Trophoblast cell (in vitro differentiated cells and primary cell): ENCODE results near the gene SRPK2.

Experiments used
- DNase-seq, 2 donors: peaks; one replicate each; pipeline ENCODE4 v3.0.0-alpha.2; 2016
- H2AFZ ChIP-seq: 2 replicates; pipeline ENCODE4 v1.6.1; 2013; ENCODE audit warnings: low read length, moderate library complexity, mild to moderate bottlenecking; ENCODE audit not compliant: insufficient read depth, poor library complexity
- H2AK5ac ChIP-seq: 2 replicates; pipeline ENCODE4 v1.6.1; 2013; ENCODE audit warnings: mild to moderate bottlenecking, low read length
- H2BK120ac ChIP-seq: 2 replicates; pipeline ENCODE4 v1.6.1; 2013; ENCODE audit warnings: low read length, mild to moderate bottlenecking, moderate library complexity; ENCODE audit not compliant: insufficient read depth, poor library complexity
- H2BK12ac ChIP-seq: 2 replicates; pipeline ENCODE4 v1.6.1; 2013; ENCODE audit warnings: mild to moderate bottlenecking, low read length, moderate library complexity
- H2BK5ac ChIP-seq: 2 replicates; pipeline ENCODE4 v1.6.1; 2013; ENCODE audit warnings: low read length, low read depth, moderate library complexity, mild to moderate bottlenecking; ENCODE audit not compliant: poor library complexity
- H3K14ac ChIP-seq: 2 replicates; pipeline ENCODE4 v1.6.1; 2013; ENCODE audit warnings: mild to moderate bottlenecking, low read length
- H3K18ac ChIP-seq: 2 replicates; pipeline ENCODE4 v1.6.1; 2013; ENCODE audit warnings: mild to moderate bottlenecking, low read length
- H3K23ac ChIP-seq: 2 replicates; pipeline ENCODE4 v1.6.1; 2013; ENCODE audit warnings: low read length
- H3K27ac ChIP-seq: 2 replicates; pipeline ENCODE4 v1.5.1; 2013; ENCODE audit warnings: low read depth, mild to moderate bottlenecking, inconsistent platforms, low read length, moderate library complexity
- H3K27me3 ChIP-seq: 2 replicates; pipeline ENCODE4 v1.6.1; 2013; ENCODE audit warnings: inconsistent platforms, mild to moderate bottlenecking, low read length, moderate library complexity; ENCODE audit not compliant: insufficient read depth
- H3K36me3 ChIP-seq, 2 experiments: 1 replicate in 1 of 2; 2 replicates in 1 of 2; pipeline ENCODE4 v1.6.1; 2013; ENCODE audit warnings: low read length in 2 of 2, mild to moderate bottlenecking in 2 of 2, moderate library complexity in 1 of 2; ENCODE audit not compliant: insufficient read depth in 2 of 2, control insufficient read depth in 1 of 2
- H3K4ac ChIP-seq: 2 replicates; pipeline ENCODE4 v1.6.1; 2013; ENCODE audit warnings: low read depth, mild to moderate bottlenecking, low read length, moderate library complexity
- H3K4me1 ChIP-seq, 2 experiments: 1 replicate in 1 of 2; 2 replicates in 1 of 2; pipeline ENCODE4 v1.6.1; 2013; ENCODE audit warnings: low read length in 2 of 2, mild to moderate bottlenecking in 2 of 2, moderate library complexity in 1 of 2; ENCODE audit not compliant: insufficient read depth in 2 of 2, control insufficient read depth in 1 of 2
- H3K4me2 ChIP-seq: 2 replicates; pipeline ENCODE4 v1.6.1; 2013; ENCODE audit warnings: inconsistent platforms, mild to moderate bottlenecking, low read length, moderate library complexity
- H3K4me3 ChIP-seq: 2 replicates; pipeline ENCODE4 v1.5.1; 2013; ENCODE audit warnings: mild to moderate bottlenecking, low read depth, low read length, inconsistent platforms
- H3K79me1 ChIP-seq: one replicate; pipeline ENCODE4 v1.6.1; 2013; ENCODE audit warnings: low read length
- H3K79me2 ChIP-seq: 2 replicates; pipeline ENCODE4 v1.6.1; 2013; ENCODE audit warnings: low read length, mild to moderate bottlenecking; ENCODE audit not compliant: control insufficient read depth, insufficient read depth, poor library complexity
- H3K9ac ChIP-seq: 2 replicates; pipeline ENCODE4 v1.6.1; 2013; ENCODE audit warnings: mild to moderate bottlenecking, low read length
- H3K9me3 ChIP-seq: 2 replicates; pipeline ENCODE4 v1.6.1; 2013; ENCODE audit warnings: low read depth, mild to moderate bottlenecking, control low read depth, inconsistent platforms, low read length; ENCODE audit not compliant: insufficient read depth
- H4K12ac ChIP-seq: 2 replicates; pipeline ENCODE4 v1.6.1; 2013; ENCODE audit warnings: low read depth, mild to moderate bottlenecking, low read length, moderate library complexity
- H4K8ac ChIP-seq: 2 replicates; pipeline ENCODE4 v1.6.1; 2013; ENCODE audit warnings: low read depth, mild to moderate bottlenecking, low read length, moderate library complexity
- H4K91ac ChIP-seq: one replicate; pipeline ENCODE4 v1.6.1; 2013; ENCODE audit warnings: low read depth, mild to moderate bottlenecking, low read length, moderate library complexity
- WGBS: extraction: QIAGEN DNeasy Blood & Tissue Kit; methylation state at CpG from one replicate; pipeline ENCODE4 v1.1.7; 2013; ENCODE audit warnings: missing lambda C conversion rate; ENCODE audit not compliant: insufficient read length, insufficient coverage; ENCODE audit errors: extremely low coverage; 5-methylcytosine and 5-hydroxymethylcytosine counted together

The SRPK2 gene

GRCh38 chr7:105298439-105298894 lies 90.3 kb downstream of the SRPK2 start:
- no peak overlapping the region for H4K8ac ChIP-seq
- no peak overlapping the region for H4K12ac ChIP-seq
- H2BK5ac ChIP-seq, result no peak overlapping the region
- no peaks in the 10 kb centered on the region for H3K9me3 ChIP-seq
- no peak overlapping the region for H4K91ac ChIP-seq
- H3K79me2 ChIP-seq, result no peaks in the 10 kb centered on the region
- H2BK12ac ChIP-seq, result no peak overlapping the region
- H3K27ac ChIP-seq, result no peak overlapping the region
- no peak for DNase-seq
- H2AK5ac ChIP-seq, result no peak overlapping the region
- no peak overlapping the region for H3K14ac ChIP-seq
- WGBS, result no CpG with 5 or more reads among the region's 4 CpGs
- no peak overlapping the region for H3K4me2 ChIP-seq
- H2AFZ ChIP-seq, result no peak overlapping the region
- no peak overlapping the region for H3K23ac ChIP-seq
- no peak overlapping the region for H3K9ac ChIP-seq
- no peak overlapping the region for H2BK120ac ChIP-seq
- no peaks in the 10 kb centered on the region for H3K4me1 ChIP-seq
- H3K4ac ChIP-seq, result no peak overlapping the region
- H3K36me3 ChIP-seq, result no peaks in the 10 kb centered on the region
- no peak overlapping the region for H3K18ac ChIP-seq
- no peak overlapping the region for H3K4me3 ChIP-seq
- no peaks in the 10 kb centered on the region for H3K27me3 ChIP-seq
- H3K79me1 ChIP-seq, result no peaks in the 10 kb centered on the region

- Histone ChIP-seq H4K12ac (no peak overlapping the region), H3K4me2 (no peak overlapping the region), H3K27ac (no peak overlapping the region), H2BK5ac (no peak overlapping the region), H2BK12ac (no peak overlapping the region), H2AK5ac (no peak overlapping the region), H3K79me2 (no peaks in the 10 kb centered on the region), H3K18ac (no peak overlapping the region), H3K36me3 (no peaks in the 10 kb centered on the region), H3K4me1 (no peaks in the 10 kb centered on the region), H3K9me3 (no peaks in the 10 kb centered on the region), H4K91ac (no peak overlapping the region), H3K79me1 (no peaks in the 10 kb centered on the region), H3K14ac (no peak overlapping the region), H3K4me3 (no peak overlapping the region), H3K27me3 (no peaks in the 10 kb centered on the region), H2BK120ac (no peak overlapping the region), H3K23ac (no peak overlapping the region), H2AFZ (no peak overlapping the region), H3K4ac (no peak overlapping the region), H3K9ac (no peak overlapping the region), H4K8ac (no peak overlapping the region)
- no CpG with 5 or more reads among the region's 2 CpGs for WGBS
- DNase-seq, result no peak
Measured at GRCh38 chr7:105297985-105298384, 90.7 kb downstream of the SRPK2 start.

GRCh38 chr7:105297309-105297708 lies 91.4 kb downstream of the SRPK2 start:
- Histone ChIP-seq H3K79me2 (no peaks in the 10 kb centered on the region), H3K36me3 (no peaks in the 10 kb centered on the region), H4K8ac (no peak overlapping the region), H4K91ac (no peak overlapping the region), H2BK12ac (no peak overlapping the region), H3K27ac (no peak overlapping the region), H3K9me3 (no peaks in the 10 kb centered on the region), H3K4ac (no peak overlapping the region), H2AFZ (no peak overlapping the region), H3K4me1 (no peaks in the 10 kb centered on the region), H2AK5ac (no peak overlapping the region), H2BK120ac (no peak overlapping the region), H3K4me3 (no peak overlapping the region), H3K9ac (no peak overlapping the region), H3K18ac (no peak overlapping the region), H3K79me1 (no peaks in the 10 kb centered on the region), H3K27me3 (no peaks in the 10 kb centered on the region), H2BK5ac (no peak overlapping the region), H3K23ac (no peak overlapping the region), H3K14ac (no peak overlapping the region), H3K4me2 (no peak overlapping the region), H4K12ac (no peak overlapping the region)
- no peak for DNase-seq
- whole genome bisulfite sequencing, result no CpG with 5 or more reads among the region's 5 CpGs

- no peak overlapping the region for H3K27ac ChIP-seq
- no peaks in the 10 kb centered on the region for H3K9me3 ChIP-seq
- H2AK5ac ChIP-seq, result no peak overlapping the region
- H3K27me3 ChIP-seq, result no peaks in the 10 kb centered on the region
- H3K14ac ChIP-seq, result no peak overlapping the region
- no peak for DNase-seq
- no peak overlapping the region for H3K18ac ChIP-seq
- no peaks in the 10 kb centered on the region for H3K4me1 ChIP-seq
- no peak overlapping the region for H3K9ac ChIP-seq
- H3K23ac ChIP-seq, result no peak overlapping the region
- H2BK12ac ChIP-seq, result no peak overlapping the region
- no peaks in the 10 kb centered on the region for H3K79me2 ChIP-seq
- no peak overlapping the region for H4K91ac ChIP-seq
- no peak overlapping the region for H2BK5ac ChIP-seq
- no peak overlapping the region for H2AFZ ChIP-seq
- H4K8ac ChIP-seq, result no peak overlapping the region
- no peak overlapping the region for H4K12ac ChIP-seq
- no peak overlapping the region for H2BK120ac ChIP-seq
- no peaks in the 10 kb centered on the region for H3K36me3 ChIP-seq
- H3K4me3 ChIP-seq, result no peak overlapping the region
- H3K4me2 ChIP-seq, result no peak overlapping the region
- H3K79me1 ChIP-seq, result no peaks in the 10 kb centered on the region
- no peak overlapping the region for H3K4ac ChIP-seq
Measured at GRCh38 chr7:105296491-105296890, 92.2 kb downstream of the SRPK2 start.
